ENCODE data around the gene FANCE. TPM values are rescaled to one million over a fixed set of nuclear protein-coding genes. Genes with fewer than 3 reads are reported as not detected.

The FANCE gene
- total RNA-seq, 4 donors from 2014 or later = 2.6 to 15.3 (median 9.9) TPM

- TF ChIP-seq CTCF (IDR thresholded peaks at IDR 0.05; ENCODE audit: low read depth) = no peak
Measured at GRCh38 chr6:35497571-35498421, 45.7 kb downstream of the FANCE start.

- TF ChIP-seq CTCF (IDR thresholded peaks at IDR 0.05; ENCODE audit: low read depth) = no peak
Measured at GRCh38 chr6:35498422-35499067, 46.4 kb downstream of the FANCE start.

- TF ChIP-seq CTCF (IDR thresholded peaks at IDR 0.05; ENCODE audit: low read depth) = no peak
Measured at GRCh38 chr6:35499372-35499771, 47.2 kb downstream of the FANCE start.

GRCh38 chr6:35500782-35501181, 48.6 kb downstream of the FANCE start:
- no peak for TF ChIP-seq CTCF (IDR thresholded peaks at IDR 0.05; ENCODE audit: low read depth)

GRCh38 chr6:35501784-35502183, 49.6 kb downstream of the FANCE start:
- TF ChIP-seq CTCF (IDR thresholded peaks at IDR 0.05; ENCODE audit: low read depth) = no peak

- TF ChIP-seq CTCF (IDR thresholded peaks at IDR 0.05; ENCODE audit: low read depth) = no peak
Measured at GRCh38 chr6:35503534-35503933, 51.4 kb downstream of the FANCE start.

- no peak for TF ChIP-seq CTCF (IDR thresholded peaks at IDR 0.05; ENCODE audit: low read depth)
Measured at GRCh38 chr6:35505999-35506412, 53.9 kb downstream of the FANCE start.

Measured in subcutaneous adipose tissue (tissue), 4 donors.